Measurements from ENCODE around the gene MIPOL1.

MIPOL1 gene

DNA sequence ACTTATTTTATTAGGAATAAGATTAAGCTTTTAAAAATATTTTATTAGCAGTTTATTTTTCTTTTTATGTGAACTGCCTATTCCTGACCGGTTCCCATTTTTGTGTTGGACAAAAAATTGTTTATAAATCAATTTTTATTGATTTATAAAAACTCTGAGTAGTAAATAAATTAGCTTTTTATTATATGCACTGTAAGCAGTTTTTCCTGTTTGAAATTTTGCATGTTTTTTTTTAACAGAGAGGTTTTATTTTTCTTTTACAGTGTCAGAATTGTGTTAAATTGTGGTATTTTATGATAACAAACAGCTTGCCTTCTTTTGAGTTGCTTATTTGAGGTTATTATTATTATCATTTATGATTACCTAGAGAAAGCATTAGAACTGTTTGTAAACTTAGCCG lies 329.3 kb downstream of the MIPOL1 start:
- in situ Hi-C loops (cut with HindIII; ENCODE audit: low sequenced_read_pairs): no loop called here
- no peak for DNase-seq (ENCODE audit: low read depth, low spot score)
- TF ChIP-seq, protein P1, sequence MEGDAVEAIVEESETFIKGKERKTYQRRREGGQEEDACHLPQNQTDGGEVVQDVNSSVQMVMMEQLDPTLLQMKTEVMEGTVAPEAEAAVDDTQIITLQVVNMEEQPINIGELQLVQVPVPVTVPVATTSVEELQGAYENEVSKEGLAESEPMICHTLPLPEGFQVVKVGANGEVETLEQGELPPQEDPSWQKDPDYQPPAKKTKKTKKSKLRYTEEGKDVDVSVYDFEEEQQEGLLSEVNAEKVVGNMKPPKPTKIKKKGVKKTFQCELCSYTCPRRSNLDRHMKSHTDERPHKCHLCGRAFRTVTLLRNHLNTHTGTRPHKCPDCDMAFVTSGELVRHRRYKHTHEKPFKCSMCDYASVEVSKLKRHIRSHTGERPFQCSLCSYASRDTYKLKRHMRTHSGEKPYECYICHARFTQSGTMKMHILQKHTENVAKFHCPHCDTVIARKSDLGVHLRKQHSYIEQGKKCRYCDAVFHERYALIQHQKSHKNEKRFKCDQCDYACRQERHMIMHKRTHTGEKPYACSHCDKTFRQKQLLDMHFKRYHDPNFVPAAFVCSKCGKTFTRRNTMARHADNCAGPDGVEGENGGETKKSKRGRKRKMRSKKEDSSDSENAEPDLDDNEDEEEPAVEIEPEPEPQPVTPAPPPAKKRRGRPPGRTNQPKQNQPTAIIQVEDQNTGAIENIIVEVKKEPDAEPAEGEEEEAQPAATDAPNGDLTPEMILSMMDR (IDR thresholded peaks at IDR 0.05; ENCODE audit: low read depth, low read length): no peak
- H3K4me3 ChIP-seq (ENCODE audit: low read depth, low read length): no peak overlapping the region

DNA sequence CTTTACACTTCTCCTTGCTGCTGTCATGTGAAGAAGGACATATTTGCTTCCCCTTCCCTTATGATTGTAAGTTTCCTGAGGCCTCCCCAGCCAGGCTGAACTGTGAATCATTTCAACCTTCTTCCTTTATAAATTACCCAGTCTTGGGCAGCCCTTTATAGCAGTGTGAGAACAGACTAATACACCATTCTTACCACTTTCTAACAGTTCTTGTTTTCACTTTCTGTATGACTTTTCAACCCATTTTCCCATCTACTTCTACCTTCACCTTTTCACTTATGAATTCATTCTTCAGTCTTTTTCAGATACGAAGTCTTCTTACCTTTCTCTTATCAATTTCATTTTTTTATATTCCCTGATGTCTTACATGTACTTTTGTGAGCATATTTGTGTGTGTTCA lies 342.3 kb downstream of the MIPOL1 start:
- TF ChIP-seq, protein P1 (IDR thresholded peaks at IDR 0.05; ENCODE audit: low read depth, low read length): no peak
- no peak overlapping the region for H3K4me3 ChIP-seq (ENCODE audit: low read depth, low read length)
- in situ Hi-C loops (cut with HindIII; ENCODE audit: low sequenced_read_pairs): no loop called here
- DNase-seq (ENCODE audit: low read depth, low spot score): no peak

DNA sequence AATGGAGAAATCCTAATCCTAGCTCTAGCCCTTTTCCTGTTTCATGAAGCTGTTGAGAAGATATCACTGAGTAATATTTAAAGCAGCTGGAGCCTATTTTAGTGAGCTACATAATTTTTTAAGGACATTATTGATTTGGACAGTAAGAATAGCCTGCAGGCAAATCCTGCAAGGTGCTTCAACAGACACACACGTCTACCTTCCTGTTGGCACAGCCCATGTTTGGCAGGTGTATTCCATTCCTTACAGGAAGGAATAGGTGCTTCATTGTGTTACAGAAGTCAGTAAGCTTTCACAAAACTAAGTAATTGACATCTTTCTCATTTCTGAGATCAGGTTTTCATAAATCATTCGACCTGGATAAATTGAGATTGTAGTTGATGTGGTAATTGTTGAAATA lies 346.7 kb downstream of the MIPOL1 start:
- no peak for DNase-seq (ENCODE audit: low read depth, low spot score)
- TF ChIP-seq, protein P1 (IDR thresholded peaks at IDR 0.05; ENCODE audit: low read depth, low read length): no peak
- H3K4me3 ChIP-seq (ENCODE audit: low read depth, low read length): no peak overlapping the region
- in situ Hi-C loops (cut with HindIII; ENCODE audit: low sequenced_read_pairs): no loop called here

- in situ Hi-C loops (cut with HindIII; ENCODE audit: low sequenced_read_pairs): no loop called here
- TF ChIP-seq, protein P1 (IDR thresholded peaks at IDR 0.05; ENCODE audit: low read depth, low read length): no peak
- H3K4me3 ChIP-seq (ENCODE audit: low read depth, low read length): no peak overlapping the region
- DNase-seq (ENCODE audit: low read depth, low spot score): no peak
Measured at GRCh38 chr14:37545174-37545573, 347.4 kb downstream of the MIPOL1 start.

- TF ChIP-seq, protein P1 (IDR thresholded peaks at IDR 0.05; ENCODE audit: low read depth, low read length): no peak
- DNase-seq (ENCODE audit: low read depth, low spot score): peak; percentile 21
- no peak overlapping the region for H3K4me3 ChIP-seq (ENCODE audit: low read depth, low read length)
Measured at GRCh38 chr14:37546621-37547447, 349.1 kb downstream of the MIPOL1 start.

DNA sequence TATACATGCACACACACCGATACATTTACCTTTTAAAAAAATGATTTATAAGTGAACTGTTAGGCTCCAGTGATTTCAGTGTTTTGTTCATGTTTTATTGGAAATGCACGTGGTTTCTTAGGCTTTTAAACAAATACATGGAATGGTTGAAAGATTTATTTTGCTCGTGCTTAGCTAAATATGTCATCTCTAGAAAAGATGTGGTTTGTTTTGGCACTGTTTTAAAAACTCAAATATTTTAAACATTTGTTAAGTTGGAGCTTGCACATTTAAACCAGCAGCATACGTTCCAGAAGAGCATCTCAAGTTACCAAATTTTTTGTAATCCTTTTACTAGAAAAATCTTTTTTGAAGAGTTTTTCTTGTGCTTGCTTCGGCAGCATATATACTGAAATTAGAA lies 352.8 kb downstream of the MIPOL1 start:
- TF ChIP-seq, protein P1 (IDR thresholded peaks at IDR 0.05; ENCODE audit: low read depth, low read length): no peak
- in situ Hi-C loops (cut with HindIII; ENCODE audit: low sequenced_read_pairs): no loop called here
- H3K4me3 ChIP-seq (ENCODE audit: low read depth, low read length): no peak overlapping the region
- peak; percentile 80 for DNase-seq (ENCODE audit: low read depth, low spot score)

More at GRCh38 chr14:37546621-37547447, 349.1 kb downstream of the MIPOL1 start:
- in situ Hi-C loops (cut with HindIII; ENCODE audit: low sequenced_read_pairs): no loop called here
